ENCODE measurements around the gene WFS1. TPM values are rescaled to one million over a fixed set of nuclear protein-coding genes. Genes with fewer than 3 reads are reported as not detected.

The WFS1 gene
- total RNA-seq, 1 donor: 0.42 TPM

DNA sequence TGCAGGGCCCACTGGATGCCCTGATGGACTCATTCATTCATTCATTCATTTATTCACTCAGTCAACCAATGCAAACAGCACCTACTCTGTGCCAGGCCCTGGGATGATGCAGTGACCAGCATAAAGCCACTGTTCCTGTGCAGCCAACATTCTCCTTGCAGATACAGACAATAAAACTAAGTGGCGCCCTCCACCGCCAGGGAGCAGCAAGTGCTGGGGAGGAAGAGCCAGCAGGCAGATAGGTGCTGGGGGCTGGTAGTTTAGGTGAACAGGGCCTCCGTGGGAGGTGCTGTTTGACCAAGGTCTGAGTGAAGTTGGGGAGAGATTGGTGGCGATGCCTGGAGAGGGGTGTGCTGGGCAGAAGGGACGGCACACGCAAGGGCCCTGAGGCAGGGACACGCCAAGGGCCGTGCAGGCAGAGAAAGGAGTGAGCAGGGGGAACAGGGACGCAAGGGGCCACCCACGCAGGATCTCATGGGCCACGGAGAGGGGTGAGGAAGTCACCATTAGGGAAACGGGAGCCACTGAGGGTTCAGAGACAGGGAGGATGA lies 65.5 kb downstream of the WFS1 start:
- Histone ChIP-seq H3K4me3 (ENCODE audit: low read length) (no peak overlapping the region), H3K27me3 (ENCODE audit: insufficient read depth, low read length) (peaks cover 7% of the 10 kb centered on the region), H3K4me1 (ENCODE audit: insufficient read depth, low read length) (peaks cover 6% of the 10 kb centered on the region)

DNA sequence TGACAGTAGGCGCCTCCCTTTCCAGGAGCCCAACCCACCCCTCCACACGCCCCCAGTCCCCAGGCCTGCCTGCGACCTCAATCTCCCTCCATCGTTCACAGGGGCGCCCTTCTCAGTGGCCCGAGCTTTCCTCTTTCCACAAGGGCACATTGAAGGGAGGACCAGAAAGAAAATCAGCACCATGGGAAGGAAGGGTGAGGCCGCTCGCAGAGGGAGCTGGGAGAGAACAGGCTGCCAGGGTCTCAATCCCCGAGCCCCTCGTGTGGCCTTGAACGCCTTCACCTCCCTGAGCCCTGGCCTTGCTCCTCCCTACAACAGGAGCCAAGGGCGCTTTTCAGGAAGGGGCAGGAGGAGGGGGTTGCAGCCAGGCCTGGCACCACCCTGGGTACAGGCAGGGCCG lies 66.5 kb downstream of the WFS1 start:
- Histone ChIP-seq H3K27me3 (ENCODE audit: insufficient read depth, low read length) (peaks cover 7% of the 10 kb centered on the region), H3K4me1 (ENCODE audit: insufficient read depth, low read length) (peaks cover 6% of the 10 kb centered on the region), H3K9me3 (ENCODE audit: low read depth, low read length) (no peaks in the 10 kb centered on the region), H3K4me3 (ENCODE audit: low read length) (no peak overlapping the region)

More for the DNA sequence above, 65.5 kb downstream of the WFS1 start:
- no peaks in the 10 kb centered on the region for H3K9me3 ChIP-seq (ENCODE audit: low read depth, low read length)

DNA sequence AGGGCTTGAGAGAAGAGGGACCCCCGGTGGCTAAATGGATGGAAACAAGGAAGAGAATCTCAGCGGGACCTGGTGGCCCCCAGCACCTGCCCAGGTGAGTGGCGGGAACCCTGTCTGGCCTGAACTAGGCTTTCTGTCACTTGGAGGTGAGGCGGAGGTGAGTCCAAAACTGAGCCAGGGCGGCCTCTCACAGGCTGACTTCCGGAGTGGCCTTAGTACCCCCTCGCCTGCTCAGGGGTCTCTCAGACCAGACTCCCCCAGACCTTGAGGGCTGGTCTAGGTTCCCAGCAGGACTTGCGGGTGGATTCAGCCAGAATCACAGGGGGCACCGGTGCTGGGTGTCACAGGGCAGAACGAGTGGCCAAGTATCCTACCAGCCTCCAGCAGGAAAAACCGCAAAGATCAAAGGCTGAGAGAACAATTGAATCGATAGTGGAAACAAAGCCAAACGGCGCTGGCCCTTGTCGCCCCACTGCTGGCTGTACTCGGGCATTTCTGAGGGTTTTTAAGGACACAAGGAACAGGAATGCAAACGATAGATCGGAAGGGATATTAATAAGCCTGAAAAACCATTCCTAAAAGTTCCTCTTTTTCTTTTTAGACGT lies 67.8 kb downstream of the WFS1 start:
- Histone ChIP-seq H3K27me3 (ENCODE audit: insufficient read depth, low read length) (peaks cover 7% of the 10 kb centered on the region), H3K4me3 (ENCODE audit: low read length) (no peak overlapping the region), H3K4me1 (ENCODE audit: insufficient read depth, low read length) (peaks cover 6% of the 10 kb centered on the region), H3K9me3 (ENCODE audit: low read depth, low read length) (no peaks in the 10 kb centered on the region)

DNA sequence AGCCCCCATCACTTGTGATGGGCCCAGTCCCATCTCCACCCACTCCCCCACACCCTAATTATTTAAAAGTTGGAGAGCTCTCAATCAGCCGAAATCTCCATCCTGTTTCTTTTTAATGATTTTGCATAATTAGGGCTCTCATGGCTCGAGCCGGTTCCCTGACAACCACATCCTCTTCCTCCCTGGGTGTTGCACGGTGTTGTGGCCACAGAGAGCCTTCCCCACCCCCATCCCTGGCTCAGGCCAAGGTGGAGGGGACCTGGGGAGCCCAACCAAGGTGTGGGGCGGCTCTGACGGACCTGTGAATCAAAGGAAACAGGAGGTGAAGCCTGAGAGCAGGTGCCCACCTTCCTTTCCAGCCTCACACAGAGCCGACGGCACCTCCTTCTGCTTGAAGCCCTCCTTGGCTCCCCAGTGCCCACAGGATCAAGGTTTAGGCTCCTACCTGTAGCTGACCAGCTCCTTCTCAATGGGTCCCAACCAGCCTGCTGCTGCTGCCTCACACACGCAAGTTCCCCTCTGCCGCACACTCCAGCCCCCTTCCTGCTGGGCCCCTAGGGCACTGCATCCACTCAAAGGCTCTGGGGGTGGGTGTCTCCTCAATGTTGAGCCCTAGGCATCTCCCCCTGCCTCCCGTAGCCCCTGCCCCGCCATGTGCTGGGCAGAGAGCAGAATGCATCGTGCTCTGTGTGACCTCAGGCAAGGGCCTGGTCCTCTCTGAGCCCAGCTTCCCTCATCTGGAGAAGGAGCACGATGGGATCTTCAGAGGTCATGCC lies 68.7 kb downstream of the WFS1 start:
- no peak overlapping the region for H3K4me3 ChIP-seq (ENCODE audit: low read length)
- H3K9me3 ChIP-seq (ENCODE audit: low read depth, low read length): no peaks in the 10 kb centered on the region
- H3K4me1 ChIP-seq (ENCODE audit: insufficient read depth, low read length): peaks cover 6% of the 10 kb centered on the region
- peaks cover 7% of the 10 kb centered on the region for H3K27me3 ChIP-seq (ENCODE audit: insufficient read depth, low read length)

DNA sequence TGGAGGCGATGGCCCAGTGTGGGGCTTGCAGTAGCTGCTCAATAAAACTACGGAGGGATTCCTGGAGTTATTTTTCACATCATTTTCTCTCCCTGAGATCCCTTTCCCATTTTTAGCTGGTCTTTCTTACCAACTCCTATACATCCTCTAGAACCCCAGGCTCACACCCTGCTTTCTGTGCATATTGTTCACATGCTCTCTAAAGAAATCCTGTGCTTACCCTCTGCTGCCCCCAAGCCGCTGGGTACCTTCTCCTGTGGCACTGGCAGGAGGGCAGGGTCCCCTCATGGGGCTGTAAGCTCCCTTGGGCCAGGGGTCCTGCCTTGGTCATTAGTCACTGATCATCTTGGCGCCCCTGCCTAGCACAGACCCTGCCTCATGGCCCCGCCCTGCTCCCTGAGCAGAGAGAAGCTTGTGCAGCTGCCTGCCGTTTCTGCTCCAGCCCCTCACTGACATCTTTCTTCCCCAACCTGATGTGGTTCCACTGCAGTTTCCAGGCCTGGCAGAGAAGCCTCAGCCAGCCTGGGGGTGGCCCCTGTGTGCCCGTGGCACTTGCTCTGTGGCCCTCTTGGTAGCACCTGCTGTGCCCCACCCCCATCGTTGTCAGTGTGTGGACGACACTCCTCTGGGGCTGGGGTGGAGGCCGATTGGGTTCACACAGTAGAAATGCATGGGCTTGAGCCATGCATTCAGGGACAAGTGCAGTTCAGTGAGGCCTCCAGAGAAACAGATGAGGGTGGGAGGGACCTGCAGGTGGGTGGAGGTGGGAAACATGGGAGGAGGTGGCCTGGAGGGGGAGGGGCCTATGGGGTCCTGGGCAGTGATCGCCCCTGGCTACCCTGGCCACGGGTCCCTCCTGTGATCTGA lies 69.5 kb downstream of the WFS1 start:
- H3K27me3 ChIP-seq (ENCODE audit: insufficient read depth, low read length): peaks cover 7% of the 10 kb centered on the region

DNA sequence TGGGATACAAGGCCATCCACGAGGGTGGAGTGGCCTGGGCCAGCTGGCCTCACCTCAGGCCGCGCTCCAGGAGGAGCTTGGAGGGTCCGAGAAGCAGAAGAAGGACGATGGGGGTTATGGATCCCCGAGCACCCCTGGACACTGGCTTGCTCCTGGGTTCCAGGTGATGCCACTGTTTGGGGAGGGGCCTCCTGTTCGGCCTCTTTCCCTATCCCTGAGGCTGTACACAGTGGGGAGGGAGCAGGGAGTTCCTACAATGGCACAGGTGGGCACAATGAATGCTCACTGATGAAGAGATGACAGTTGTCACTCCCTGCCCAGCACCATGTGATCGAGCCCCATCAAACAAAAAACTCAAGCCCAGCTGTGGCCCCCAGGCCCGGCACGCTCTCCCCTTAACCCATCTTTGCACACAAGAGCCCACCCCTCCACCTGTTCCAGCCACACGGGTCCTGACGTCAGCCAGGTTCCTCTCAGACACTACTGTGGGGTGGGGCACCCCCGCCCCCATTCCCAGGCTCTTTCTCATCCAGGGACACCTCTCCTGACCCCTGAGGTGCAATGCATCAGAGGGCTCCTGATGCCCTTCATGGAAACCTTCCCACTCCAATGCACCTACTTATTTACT lies 70.3 kb downstream of the WFS1 start:
- no peaks in the 10 kb centered on the region for H3K9me3 ChIP-seq (ENCODE audit: low read depth, low read length)
- peaks cover 7% of the 10 kb centered on the region for H3K27me3 ChIP-seq (ENCODE audit: insufficient read depth, low read length)
- H3K4me1 ChIP-seq (ENCODE audit: insufficient read depth, low read length): peaks cover 6% of the 10 kb centered on the region
- no peak overlapping the region for H3K4me3 ChIP-seq (ENCODE audit: low read length)

More for the DNA sequence above, 69.5 kb downstream of the WFS1 start:
- Histone ChIP-seq H3K4me3 (ENCODE audit: low read length) (no peak overlapping the region), H3K4me1 (ENCODE audit: insufficient read depth, low read length) (peaks cover 6% of the 10 kb centered on the region), H3K9me3 (ENCODE audit: low read depth, low read length) (no peaks in the 10 kb centered on the region)

DNA sequence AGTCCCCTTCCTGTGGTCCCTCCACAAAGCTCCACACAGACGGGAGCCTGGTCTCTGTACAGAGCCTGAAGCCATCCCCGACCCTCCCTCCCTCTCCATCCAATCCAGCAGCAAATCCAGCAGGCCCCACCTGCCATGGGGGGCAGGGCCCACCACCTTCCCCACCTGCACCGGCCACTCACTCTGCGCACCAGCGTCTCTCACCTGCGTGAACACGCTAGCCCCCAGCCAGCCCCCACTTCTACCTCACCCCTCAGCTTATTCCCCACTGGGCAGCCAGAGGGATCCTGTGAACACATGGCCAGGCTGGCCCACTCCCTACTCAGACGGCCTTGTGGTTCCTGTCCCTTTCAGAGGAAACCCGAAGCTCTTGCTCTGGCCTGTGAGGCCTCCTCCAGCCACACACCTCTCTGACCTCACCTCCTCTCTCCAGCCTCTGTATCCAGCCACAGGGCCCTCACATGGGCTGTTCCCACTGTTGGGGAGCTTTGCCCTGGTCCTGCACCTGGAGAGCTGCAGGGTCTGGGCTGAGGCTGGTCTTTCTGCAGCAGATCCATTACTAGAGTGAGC lies 70.9 kb downstream of the WFS1 start:
- no peak overlapping the region for H3K4me3 ChIP-seq (ENCODE audit: low read length)
- H3K9me3 ChIP-seq (ENCODE audit: low read depth, low read length): no peaks in the 10 kb centered on the region
- H3K27me3 ChIP-seq (ENCODE audit: insufficient read depth, low read length): peaks cover 7% of the 10 kb centered on the region
- peaks cover 6% of the 10 kb centered on the region for H3K4me1 ChIP-seq (ENCODE audit: insufficient read depth, low read length)

DNA sequence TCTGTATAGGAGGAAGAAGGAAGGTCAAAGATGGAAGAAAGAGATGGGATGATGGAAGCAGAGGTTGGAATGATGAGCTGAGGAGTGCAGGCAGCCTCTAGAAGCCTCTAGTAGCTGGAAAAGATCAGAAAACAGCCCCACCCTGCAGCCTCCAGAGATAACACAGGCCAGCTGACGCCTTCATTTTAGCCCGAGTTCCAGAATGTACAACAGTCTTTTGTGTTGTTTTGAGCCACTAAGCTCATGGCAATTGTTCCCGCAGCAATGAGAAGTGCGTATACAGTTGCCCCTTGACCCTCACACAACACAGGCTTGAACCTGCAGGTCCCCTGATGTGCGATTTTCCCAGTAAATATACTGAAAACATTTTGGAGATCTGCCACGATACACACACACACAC lies 72.0 kb downstream of the WFS1 start:
- peaks cover 6% of the 10 kb centered on the region for H3K4me1 ChIP-seq (ENCODE audit: insufficient read depth, low read length)
- peaks cover 7% of the 10 kb centered on the region for H3K27me3 ChIP-seq (ENCODE audit: insufficient read depth, low read length)
- H3K4me3 ChIP-seq (ENCODE audit: low read length): no peak overlapping the region
- no peaks in the 10 kb centered on the region for H3K9me3 ChIP-seq (ENCODE audit: low read depth, low read length)

DNA sequence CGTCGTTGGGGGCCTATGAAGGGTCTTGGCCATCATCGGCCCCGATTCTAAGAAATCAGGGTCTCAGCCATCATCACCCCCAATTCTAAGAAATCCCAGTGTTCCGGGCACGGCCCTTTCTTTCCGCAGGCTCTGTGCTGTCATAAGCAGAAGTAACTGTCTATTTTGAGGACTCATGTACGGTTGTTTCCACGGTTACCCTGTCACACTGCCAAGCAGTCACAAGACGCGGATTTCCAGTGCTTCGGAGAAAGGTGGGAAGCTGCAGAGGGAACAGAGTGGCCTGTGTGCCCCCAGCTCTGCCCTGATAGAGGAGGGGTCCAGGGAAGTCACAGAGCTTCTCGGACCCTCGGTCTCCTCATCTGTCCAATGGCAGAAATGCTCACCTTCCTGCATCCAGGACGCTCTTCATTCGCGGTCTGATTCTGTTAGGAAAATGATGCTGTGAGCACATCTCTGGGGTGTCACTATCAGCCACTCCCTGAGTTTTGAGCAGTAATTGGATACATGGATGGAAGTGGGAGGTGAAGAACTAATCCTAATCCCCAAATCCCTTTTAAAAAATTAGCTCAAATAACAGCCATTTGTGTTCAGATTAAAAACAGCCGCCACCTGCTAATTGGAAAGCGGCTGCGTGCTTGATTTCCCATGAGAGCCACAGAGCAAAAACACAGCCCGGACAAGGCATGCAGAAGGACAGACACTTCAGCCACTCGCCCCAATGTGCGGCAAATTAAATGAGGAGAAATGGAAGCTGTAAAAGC lies 73.1 kb downstream of the WFS1 start:
- Histone ChIP-seq H3K9me3 (ENCODE audit: low read depth, low read length) (no peaks in the 10 kb centered on the region), H3K4me3 (ENCODE audit: low read length) (no peak overlapping the region), H3K4me1 (ENCODE audit: insufficient read depth, low read length) (peaks cover 2% of the 10 kb centered on the region), H3K27me3 (ENCODE audit: insufficient read depth, low read length) (peaks cover under 1% of the 10 kb centered on the region)

DNA sequence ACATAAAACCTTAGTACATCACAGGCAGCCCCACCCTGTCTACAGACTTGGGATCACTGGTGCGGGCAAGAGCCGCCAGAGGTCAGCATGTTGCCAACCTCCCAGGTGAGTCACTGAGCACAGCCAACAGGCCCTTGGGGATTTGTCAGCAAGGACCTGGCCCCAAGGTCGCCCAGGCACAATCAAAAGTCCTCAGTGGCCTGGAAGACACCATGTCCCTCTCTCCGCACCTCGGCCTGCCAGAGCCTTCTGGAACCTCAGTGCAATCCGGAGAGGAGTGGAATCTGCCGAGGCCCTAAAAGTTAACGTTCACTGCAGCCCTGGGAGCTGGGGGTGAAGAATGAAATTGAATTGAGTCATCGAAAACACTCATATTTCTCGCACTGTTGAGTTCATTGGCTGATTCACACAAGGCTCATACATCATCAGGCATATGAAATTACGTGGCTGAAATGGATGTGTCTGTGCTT lies 74.3 kb downstream of the WFS1 start:
- no peaks in the 10 kb centered on the region for H3K9me3 ChIP-seq (ENCODE audit: low read depth, low read length)
- no peak overlapping the region for H3K4me3 ChIP-seq (ENCODE audit: low read length)
- H3K27me3 ChIP-seq (ENCODE audit: insufficient read depth, low read length): no peaks in the 10 kb centered on the region
- H3K4me1 ChIP-seq (ENCODE audit: insufficient read depth, low read length): no peaks in the 10 kb centered on the region

DNA sequence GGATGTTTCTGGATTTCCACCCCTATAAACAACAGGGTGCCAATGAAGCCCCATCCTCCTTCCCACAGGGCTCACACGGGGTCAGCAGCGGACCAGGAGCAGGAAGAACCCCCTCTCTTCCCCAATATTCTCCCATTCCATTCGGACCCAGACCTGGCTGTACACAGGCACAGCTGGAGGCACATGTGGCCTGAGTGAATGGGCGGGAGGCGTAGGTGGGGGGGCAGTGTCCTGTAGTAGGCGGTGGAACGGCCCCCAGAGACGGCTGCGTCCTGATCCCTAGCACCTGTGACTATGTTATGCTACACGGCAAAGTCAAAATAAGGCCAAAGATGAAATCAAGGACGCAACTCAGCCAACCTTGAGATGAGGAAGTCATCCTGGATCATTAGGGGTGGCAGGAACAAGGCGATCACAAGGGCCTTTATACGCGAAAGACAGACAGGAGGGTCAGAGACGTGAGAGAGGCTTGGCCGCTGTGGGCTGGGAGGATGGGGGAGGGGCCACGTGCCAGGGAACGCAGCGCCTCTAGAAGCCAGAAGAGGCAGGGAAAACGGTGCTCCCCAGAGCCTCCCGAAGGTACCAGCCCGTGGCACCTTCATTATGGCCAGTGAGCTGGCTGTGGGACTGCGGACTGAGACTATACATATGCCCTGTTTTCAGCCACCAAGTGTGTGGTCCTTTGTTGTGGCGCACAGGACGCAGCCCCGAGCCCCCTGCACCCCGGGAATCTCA lies 75.6 kb downstream of the WFS1 start:
- Histone ChIP-seq H3K27me3 (ENCODE audit: insufficient read depth, low read length) (no peaks in the 10 kb centered on the region), H3K4me1 (ENCODE audit: insufficient read depth, low read length) (no peaks in the 10 kb centered on the region), H3K4me3 (ENCODE audit: low read length) (no peak overlapping the region)

DNA sequence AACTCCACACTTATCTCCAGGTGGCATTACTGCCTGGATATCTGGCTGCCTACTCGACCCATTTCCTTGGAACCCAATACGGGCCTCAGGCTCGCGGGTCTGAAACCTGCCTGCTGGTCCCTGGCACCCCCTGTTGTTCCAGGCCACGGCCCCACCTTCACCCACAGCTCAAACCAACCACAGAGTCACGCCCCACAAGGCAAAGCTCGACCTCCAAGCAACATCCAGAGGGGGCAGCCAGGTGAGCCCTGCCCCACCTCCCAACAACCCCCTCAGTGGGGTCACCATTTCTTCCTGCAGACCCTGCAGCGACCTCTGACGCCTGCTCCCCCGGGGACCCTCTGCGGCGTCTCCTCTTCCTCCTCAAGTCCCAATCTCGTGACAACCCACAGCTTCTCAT lies 76.2 kb downstream of the WFS1 start:
- no peaks in the 10 kb centered on the region for H3K9me3 ChIP-seq (ENCODE audit: low read depth, low read length)
- H3K4me3 ChIP-seq (ENCODE audit: low read length): no peak overlapping the region
- no peaks in the 10 kb centered on the region for H3K27me3 ChIP-seq (ENCODE audit: insufficient read depth, low read length)
- H3K4me1 ChIP-seq (ENCODE audit: insufficient read depth, low read length): no peaks in the 10 kb centered on the region

More for the DNA sequence above, 75.6 kb downstream of the WFS1 start:
- H3K9me3 ChIP-seq (ENCODE audit: low read depth, low read length): no peaks in the 10 kb centered on the region

DNA sequence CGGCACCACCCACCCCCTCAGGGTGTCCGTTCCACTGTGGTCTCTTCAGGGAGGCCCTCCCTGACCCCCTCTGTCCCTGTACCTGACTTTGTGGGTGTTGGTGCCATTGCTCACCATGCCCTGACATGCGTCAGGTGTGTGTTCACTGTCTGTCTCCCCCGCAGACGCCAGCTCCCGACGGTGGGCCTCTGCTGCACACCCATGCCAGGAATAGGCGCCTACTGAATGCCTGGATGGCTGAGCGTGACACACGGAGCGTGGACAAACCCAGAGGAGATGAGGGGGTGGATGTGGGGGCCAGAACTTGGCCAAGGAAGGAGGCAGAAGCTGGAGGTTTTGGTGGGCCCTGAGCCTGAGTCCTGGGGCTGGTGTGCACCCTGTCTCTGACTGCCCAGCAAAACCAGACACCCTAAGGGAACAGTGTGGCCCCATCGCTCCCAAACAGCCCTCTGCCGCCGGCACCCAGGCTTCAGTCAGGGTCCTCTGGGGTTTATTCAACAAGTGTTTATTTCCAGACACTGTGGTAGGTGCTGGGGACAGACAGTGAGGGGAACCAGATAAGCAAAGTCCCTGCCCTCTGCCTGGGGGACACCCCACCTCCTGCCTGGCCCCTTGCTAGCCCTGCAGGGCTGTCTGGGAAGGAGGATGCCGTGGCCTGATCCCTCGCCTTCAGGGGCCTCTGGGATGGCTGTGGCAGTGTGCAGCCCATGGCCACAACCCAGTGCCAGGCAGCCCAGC lies 76.9 kb downstream of the WFS1 start:
- Histone ChIP-seq H3K9me3 (ENCODE audit: low read depth, low read length) (no peaks in the 10 kb centered on the region), H3K4me3 (ENCODE audit: low read length) (no peak overlapping the region), H3K27me3 (ENCODE audit: insufficient read depth, low read length) (no peaks in the 10 kb centered on the region), H3K4me1 (ENCODE audit: insufficient read depth, low read length) (no peaks in the 10 kb centered on the region)

All from mononuclear cell (primary cell).